Left renal pelvis (tissue), 4 donors: ENCODE measurements around the gene MROH2A. TPM values are rescaled to one million over a fixed set of nuclear protein-coding genes. Genes with fewer than 3 reads are reported as not detected.
"Not testable (repeated sequence)": the region's sequence is repeated elsewhere in the genome, so short reads cannot be mapped to it uniquely, and the experiment has no call there.

Source experiments
- DNase-seq, 4 donors: peaks; one replicate each; pipeline ENCODE4 v3.0.0-alpha.2; 2013; ENCODE audit warnings: low read depth in 4 of 4, low spot score in 3 of 4
- polyA plus RNA-seq, 4 donors: library from polyadenylated mRNA; unstranded; fragments of 120-200 nt; gene quantifications; one replicate each; pipeline ENCODE4 v1.2.1, GENCODE V29; 2013; ENCODE audit not compliant: insufficient read length in 4 of 4

The MROH2A gene, protein sequence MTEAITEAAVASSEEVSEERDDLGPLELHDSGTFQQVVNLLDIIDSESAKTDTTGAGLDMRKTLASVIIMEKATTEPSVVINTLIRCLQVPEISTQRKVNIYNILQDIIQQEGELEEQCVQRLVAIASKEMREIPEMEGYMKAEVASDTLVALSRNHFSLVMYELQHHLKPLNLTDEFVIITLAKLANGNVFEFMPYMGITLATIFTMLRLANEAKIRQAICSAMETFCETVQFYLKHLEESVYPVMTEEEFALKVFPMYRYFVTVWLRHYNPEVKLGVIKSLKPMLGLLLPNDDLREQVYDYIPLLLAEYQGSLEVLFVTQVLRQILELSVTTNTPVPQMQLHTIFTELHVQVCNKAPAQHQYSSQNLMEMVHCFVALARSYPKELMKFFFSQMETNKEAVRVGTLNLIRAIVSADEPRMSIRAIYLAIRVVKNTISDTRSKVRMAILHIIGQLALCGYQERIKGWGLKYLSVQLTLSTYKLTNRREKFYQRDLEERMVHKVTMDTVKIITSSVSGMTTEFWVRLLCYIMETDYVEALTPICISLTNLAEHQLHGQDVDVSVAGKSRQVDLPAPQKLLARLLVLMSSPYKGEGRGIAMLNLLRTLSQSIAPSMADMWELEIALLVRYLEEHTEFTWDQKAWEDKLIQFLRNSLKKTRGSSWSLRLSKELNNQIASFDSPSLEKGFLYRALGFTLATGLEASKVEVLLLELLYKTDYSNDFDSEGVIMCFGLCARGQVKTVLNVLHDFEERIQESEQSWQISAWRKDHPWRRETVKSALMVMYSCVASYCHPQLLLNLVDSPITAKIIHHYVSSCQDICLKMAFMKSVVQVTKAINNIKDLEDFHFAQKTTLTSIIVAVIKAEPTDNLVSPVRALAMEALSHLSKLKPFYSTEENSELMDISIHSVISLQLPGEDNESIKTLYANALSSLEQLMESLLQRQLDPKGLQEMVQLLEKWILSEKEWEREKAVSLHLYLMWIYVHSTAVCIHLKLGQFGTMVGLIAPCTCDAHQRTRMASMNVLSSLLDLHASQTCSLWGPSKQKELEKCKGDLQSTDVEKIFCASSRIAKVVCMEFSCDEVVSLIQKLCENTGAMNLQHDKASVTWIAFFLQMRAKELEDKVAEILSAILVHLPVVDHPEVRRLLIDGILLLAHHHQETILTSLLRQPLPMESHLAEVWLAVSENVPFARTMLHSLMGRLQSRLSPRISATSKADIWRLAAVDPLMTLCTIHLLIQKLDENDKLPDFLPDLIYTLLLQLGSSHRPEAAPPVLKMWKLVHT (N-terminal part only)
- polyA plus RNA-seq = under 1 TPM in 3 of 4 donors, not detected in 1; 0.13 to 0.40 (median 0.14) TPM

DNA sequence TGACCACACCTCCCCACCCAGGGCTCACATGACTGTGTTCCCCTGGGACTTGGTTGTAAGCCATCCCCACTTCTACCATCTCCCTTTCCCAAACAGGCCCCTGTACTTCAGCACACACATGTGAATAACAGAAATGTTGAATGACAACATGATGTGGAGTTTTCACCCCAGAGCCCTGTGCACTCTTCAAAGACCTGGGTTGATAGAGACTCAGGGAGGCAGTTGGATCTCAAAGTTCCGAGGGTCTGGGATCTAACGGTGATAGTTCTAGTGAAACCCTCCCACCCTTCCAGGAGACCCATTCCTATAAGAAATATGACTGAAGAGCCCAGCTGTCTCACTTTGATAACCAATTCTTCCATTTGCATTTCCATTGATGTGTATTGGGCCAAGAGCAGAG is at the start of gene MROH2A:
TSS of gene MROH2A (plus strand) at position 301 of the 400 bp plus-strand sequence. CDS start 1,029 bp downstream, outside the sequence.
- DNase-seq = no peak

DNA sequence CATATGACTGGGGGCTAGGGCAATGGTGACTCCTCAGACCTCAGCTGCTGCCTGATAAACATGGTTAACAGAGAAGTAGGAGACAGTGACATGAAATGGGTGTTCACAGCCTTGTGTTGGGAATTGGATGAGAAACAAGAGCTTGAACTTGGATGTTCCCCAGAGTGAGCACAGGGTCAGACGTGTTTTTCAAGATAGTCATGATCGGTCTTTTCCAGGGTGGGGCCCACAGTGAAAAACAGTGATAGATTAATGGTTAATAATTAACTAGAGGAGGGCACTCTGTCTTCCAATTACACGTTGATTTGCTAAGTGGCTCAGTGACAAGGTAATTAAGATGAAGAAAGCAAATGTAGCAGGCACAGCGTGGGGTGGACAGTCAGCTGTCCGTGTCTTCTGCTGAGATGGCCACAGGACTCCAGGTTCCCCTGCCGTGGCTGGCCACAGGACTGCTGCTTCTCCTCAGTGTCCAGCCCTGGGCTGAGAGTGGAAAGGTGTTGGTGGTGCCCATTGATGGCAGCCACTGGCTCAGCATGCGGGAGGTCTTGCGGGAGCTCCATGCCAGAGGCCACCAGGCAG is 49.3 kb upstream of the MROH2A start, which contains the start of gene UGT1A3:
TSS of gene UGT1A3 (plus strand) at position 320 of the 579 bp plus-strand sequence. CDS start at position 405, 85 bp downstream.
- DNase-seq = no peak

DNA sequence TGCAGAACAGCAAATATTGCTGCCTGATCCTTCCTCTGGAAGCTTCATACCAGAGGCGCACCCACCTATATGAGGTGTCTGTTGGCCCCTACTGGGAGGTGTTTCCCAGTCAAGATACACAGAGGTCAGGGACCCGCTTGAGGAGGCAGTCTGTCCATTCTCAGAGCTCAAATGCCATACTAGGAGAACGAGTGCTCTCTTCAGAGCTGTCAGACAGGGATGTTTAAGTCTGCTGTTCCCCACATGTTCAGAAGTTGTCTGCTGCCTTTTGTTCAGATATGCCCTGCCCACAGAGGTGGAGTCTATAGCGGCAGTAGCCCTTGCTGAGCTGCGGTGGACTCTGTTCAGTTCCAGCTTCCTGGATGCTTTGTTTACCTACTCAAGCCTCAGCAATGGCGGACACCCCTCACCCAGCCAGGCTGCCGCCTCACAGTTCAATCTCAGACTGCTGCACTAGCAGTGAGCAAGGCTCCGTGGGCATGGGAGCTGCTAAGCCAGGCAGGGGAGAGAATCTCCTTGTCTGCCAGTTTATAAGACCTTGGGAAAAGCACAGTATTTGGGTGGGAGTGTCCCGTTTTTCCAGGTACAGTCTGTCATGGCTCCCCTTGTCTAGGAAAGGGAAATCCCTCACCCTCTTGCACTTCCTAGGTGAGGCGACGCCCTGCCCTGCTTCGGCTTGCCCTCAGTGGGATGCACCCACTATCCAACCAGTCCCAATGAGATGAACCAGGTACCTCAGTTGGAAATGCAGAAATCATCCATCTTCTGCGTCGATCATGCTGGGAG is 41.1 kb upstream of the MROH2A start:
- DNase-seq = not testable (repeated sequence)

DNA sequence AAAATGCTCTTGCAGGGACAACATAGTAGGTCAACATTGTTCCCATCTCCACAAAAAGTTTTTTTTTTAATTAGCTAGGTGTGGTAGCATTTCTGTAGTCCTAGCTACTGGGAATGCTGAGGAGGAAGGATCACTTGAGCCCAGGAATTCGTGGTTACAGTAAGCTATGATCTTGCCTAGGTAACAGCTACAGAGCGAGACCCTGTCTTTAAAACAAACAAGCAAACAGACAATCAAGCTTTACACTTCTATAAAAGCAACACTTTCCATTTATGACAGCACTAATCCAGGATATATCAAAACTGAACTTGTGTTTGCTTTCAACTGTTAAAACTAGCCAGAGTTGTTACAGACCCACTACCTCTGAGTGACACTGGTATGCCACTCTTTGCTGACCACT is 37.3 kb upstream of the MROH2A start:
- DNase-seq = no peak

DNA sequence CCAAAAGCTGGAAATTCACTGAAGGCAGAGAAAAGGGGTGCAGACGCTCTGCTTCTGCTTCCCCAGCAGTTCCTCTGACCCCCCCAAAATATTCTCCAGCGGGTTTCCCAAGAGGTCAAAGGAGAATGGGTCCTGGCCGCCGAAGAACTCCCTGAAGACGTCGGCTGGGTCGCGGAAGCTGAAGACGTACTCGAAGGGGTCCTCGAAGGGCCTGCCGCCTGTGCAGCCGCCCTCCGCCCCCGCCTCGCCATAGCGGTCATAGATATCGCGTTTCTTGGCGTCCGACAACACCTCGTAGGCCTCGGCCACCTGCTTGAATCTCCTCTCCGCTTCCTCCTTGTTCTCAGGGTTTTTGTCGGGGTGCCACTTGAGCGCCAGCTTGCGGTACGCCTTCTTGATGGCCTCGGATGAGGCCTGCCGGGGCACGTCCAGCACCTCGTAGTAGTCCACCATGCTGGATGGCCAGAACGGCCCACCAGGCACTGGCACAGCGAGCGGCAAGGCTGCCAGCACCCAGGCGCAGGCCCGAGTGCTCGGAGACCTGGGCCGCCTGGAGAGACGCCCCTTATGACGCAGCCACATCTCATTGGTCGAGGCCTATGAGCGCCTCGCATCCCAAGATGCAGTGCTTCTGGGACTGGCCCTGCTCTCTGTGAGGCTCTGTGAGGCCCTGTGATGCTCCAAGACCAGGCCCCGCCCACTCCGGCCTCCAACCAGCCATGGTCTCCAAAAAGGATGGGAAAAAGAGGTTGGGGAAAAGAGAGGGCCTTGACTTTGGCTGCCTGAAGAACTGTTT is 34.5 kb upstream of the MROH2A start:
- no peak for DNase-seq

DNA sequence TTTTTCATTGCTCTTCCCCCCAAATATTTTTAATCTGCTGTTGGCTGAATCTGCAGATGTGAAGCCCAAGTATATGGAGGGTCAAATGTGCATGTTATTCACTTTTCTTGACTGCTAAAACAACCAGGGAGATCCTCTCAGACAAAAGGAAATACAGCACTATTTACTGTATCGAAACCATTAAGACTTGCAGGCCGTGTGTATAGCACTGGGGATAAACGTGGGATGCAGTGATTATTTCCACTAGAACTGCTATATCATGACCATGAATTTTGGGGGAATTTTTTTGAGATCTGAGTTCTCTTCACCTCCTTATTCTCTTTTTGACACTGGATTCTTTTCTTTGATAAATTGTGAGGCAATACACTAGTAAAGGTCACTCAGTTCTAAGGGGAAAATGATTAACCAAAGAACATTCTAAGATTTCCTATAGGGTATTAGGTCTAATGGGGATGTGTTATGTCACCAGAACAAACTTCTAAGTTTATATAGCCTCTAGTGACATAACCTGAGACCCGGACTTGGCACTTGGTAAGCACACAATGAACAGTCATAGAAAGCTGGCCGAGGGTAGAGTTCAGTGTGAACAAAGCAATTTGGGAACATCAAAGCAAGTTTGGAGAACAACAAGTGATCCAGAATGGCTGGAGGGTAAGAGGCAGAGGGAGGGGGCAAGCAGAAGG is 32.9 kb upstream of the MROH2A start:
- no peak for DNase-seq

DNA sequence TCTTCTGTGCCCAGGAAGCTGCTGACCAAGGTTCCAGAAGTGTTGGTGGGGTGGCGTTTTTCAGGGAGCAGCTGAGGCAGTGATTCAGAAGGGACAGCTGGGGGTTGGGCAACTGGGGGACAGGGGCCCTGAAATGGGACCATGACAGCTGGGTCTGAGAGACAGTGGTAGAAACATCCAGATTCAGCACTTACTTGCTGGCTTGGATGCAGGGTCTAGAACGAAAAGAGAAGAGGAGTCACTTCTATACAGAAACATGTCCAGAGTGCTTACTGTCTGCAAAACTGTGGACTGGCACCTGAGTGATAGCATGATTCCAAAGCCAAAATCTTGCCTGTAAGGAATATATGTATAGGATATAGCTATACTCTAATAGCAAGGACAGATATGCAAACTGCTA is 32.3 kb upstream of the MROH2A start:
- not testable (repeated sequence) for DNase-seq

DNA sequence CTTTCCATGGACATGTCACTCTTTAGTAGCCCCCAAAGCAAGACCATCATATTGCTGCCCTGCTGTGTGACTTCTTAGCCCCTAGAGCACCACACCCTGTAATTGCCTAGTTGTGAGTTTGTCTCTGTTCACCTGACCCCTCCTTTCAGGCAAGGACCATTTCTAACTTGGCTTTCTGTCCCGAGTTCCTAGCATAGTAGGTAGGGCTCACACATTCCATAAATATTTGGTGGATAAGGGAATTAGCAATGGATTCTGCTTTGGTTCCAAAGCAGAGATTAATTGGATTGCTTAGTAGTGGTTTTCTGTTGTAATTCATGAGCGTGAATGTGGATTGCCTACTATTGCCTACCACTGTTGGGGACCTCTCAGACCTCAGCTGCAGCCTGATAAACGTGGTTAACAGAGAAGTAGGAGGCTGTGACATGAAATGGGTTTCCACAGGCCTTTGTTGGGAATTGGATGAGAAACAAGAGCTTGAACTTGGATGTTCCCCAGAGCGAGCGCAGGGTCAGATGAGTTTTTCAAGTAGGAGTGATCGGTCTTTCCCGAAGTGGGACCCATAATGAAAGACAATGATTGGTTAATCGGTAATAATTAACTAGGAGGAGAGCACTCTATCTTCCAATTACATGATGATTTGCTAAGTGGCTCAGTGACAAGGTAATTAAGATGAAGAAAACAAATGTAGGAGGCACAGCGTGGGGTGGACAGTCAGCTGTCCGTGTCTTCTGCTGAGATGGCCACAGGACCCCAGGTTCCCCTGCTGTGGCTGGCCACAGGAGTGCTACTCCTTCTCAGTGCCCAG is 31.5 kb upstream of the MROH2A start:
- DNase-seq = no peak

DNA sequence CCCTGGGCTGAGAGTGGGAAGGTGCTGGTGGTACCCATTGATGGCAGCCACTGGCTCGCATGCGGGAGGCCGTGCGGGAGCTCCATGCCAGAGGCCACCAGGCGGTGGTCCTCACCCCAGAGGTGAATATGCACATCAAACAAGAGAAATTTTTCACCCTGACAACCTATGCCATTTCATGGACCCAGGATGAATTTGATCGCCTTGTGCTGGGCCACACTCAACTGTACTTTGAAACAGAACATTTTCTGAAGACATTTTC is 30.9 kb upstream of the MROH2A start:
- DNase-seq = no peak

DNA sequence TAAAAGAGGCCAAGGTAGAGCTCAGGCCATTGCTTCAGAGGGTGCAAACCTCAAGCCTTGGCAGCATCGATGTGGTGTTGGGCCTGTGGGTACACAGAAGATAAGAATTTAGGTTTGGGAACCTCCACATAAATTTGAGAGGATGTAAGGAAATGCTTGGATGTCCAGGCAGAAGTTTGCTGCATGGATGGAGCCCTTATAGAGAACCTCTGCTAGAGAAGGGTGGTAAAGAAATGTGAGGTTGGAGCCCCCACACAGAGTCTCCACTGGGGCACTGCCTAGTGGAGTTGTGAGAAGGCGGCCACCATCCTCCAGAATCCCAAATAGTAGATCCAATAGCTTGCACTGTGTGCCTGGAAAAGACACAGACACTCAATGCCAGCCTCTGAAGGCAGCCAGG is 27.4 kb upstream of the MROH2A start:
- DNase-seq = not testable (repeated sequence)

DNA sequence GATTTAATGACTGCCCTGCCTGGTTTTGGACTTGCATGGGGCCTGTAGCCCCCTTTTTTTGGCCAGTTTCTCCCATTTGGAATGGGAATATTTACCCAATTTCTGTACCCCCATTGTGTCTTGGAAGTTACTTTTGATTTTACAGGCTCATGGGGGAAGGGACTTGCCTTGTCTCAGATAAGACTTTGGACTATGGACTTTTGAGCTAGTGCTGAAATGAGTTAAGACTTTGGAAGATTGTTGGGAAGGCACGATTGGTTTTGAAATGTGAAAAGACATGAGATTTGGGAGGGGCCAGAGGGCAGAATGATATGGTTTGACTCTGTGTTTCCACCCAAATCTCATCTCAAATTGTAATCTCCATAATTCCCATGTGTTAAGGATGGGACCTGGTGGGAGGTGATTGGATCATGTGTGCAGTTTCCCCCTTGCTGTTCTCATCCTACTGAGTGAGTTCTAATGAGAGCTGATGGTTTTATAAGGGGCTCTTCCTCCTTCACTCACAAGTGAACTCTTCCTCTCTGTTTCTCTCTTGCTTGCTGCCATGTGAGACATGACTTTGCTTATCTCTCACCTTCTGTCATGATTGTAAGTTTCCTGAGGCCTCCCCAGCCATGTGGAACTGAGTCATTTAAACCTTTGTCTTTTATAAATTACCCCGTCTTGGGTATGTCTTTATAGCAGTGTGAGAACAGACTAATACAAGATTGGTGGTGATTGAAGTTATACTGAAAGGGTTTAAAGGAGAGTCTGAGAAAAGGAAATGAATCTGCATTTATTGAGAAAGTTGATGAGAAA is 26.7 kb upstream of the MROH2A start:
- DNase-seq = not testable (repeated sequence)

DNA sequence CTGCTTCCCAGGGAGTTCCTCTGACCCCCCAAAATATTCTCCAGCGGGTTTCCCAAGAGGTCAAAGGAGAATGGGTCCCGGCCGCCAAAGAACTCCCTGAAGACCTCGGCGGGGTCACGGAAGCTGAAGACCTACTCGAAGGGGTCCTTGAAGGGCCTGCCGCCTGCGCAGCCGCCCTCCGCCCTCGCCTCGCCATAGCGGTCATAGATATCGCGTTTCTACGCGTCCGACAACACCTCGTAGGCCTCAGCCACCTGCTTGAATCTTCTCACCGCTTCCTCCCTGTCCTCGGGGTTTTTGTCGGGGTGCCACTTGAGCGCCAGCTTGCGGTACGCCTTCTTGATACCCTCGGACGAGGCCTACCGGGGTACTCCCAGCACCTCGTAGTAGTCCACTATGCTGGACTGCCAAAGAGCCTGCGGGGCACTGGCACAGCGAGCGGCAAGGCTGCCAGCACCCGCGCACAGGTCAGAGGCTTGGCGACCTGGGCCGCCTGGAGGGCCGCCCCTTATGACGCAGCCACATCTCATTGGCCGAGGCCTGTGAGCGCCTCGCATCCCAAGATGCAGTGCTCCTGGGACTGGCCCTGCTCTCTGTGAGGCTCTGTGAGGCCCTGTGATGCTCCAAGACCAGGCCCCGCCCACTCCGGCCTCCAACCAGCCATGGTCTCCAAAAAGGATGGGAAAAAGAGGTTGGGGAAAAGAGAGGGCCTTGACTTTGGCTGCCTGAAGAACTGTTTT is 23.1 kb upstream of the MROH2A start:
- no peak for DNase-seq

DNA sequence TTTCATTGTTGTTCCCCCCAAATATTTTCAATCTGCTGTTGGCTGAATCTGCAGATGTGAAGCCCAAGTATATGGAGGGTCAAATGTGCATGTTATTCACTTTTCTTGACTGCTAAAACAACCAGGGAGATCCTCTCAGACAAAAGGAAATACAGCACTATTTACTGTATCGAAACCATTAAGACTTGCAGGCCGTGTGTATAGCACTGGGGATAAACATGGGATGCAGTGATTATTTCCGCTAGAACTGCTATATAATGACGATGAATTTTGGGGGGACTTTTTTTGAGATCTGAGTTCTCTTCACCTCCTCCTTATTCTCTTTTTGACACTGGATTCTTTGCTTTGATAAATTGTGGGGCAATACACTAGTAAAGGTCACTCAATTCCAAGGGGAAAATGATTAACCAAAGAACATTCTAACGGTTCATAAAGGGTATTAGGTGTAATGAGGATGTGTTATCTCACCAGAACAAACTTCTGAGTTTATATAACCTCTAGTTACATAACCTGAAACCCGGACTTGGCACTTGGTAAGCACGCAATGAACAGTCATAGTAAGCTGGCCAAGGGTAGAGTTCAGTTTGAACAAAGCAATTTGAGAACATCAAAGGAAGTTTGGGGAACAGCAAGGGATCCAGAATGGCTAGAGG is 21.6 kb upstream of the MROH2A start:
- no peak for DNase-seq

DNA sequence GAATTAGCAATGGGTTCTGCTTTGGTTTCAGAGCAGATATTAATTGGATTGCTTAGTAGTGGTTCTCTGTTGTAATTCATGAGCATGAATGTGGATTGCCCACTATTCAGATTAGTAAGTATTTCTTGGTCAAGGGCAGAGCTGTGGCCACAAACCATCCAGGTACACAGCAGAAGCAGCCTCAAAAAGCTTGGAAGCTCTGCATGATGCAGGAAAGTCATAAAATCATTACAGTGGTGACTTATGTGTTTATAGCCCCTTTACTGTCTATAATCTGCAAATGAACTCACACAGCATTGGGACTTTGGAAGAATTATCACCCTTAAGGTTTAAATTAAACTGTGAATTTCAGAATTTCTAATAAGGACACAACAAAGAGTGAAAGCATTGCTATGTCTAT is 20.0 kb upstream of the MROH2A start:
- DNase-seq = no peak

DNA sequence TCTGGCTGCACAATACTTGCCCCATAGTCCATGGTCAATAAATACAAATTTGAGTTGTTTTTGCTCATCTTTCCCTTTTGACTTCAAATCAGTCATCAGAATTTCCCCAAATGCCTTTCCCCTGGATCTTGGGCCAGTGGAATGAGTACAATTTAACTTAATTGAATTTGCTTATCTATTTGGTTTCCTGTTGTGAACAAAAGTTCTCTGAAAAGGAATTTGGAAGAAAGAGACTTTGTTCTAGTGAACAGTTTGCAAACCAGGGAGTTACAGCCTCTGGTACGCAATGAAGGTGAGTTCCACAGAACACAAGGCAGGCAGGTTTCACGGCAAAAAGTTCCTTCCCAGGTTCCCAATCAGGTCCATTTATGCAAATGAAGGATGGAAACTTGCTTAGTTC is 19.3 kb upstream of the MROH2A start:
- no peak for DNase-seq
